GM18873 (cell line): Measurements from ENCODE around the gene APBB2.

Source experiments
- ATAC-seq: cut with Tn5 transposase; IDR thresholded peaks from one replicate; pipeline ENCODE4 v1.9.1; 2021; ENCODE audit warnings: mild to moderate bottlenecking, moderate library complexity, moderate number of reproducible peaks; ENCODE audit not compliant: unreplicated experiment, low FRiP score

Gene APBB2

GRCh38 chr4:41216294-41217019, 2.1 kb upstream of the APBB2 start:
- peak; percentile 49 for ATAC-seq

DNA sequence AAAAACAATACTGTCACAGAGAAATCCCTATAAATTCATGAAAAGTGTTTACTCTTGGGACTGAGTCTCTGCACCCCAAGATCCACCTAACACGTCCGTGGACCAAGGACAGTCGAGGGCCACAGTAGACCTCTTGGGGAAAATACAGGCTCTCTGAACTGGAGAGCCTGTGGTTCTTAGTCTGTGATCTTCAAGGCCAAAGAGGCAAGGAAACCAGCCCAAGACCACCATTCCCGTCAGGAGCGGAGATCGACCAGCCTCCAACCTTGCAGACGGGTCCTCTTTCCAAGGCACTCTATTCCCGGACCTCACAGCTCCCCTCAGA, 1.6 kb upstream of the APBB2 start:
- peak; percentile 0 for ATAC-seq

GRCh38 chr4:41215155-41215554, 813 bp upstream of the APBB2 start:
- no peak for ATAC-seq

DNA sequence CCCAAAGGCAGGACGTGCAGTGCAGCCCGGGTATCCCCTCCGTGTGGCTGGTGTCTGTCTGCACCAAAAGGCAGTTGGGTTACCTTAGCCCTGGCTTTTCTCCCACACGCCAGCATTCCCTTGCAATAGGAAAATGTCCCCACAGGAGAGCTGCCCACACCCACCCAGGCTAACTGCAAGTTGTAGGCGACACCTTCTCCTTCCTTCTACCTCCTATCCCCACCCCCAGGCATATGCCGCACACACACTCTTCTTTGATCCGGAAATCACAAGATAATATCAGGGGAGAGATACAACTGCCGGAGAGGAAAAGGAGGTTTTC, 444 bp upstream of the APBB2 start:
- no peak for ATAC-seq

GRCh38 chr4:41213625-41214135, 662 bp downstream of the APBB2 start:
- ATAC-seq, result no peak

GRCh38 chr4:41212616-41213203, 1.6 kb downstream of the APBB2 start:
- no peak for ATAC-seq

DNA sequence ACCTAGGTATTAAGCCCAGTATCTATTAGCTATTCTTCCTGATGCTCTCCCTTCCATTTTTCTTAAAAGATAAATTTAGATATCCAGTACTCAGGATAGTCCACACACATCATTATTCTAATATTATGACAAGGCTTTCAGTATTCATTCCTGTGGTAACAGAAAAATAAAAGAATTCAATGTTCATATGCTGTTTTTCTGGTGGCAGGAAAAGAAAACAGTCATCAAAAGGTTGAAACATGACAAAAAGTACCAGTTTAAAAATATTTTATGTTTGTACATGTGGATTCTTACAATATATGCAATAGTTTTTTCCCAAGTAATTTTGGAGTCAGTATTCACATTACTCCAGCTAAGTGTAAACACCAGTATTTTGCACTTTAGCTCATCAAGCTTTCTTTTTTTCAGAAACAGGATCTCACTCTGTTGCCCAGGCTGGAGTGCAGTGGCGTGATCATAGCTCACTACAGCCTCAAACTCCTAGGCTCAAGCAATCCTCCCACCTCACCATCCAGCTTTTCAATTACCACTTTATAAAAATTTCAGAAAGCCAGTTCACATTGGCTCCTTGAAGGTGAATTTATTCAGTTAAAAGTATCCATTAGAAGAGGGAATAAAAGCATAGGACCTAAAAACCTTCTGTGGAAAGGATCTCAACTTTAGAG, 2.3 kb downstream of the APBB2 start:
- ATAC-seq, result no peak

DNA sequence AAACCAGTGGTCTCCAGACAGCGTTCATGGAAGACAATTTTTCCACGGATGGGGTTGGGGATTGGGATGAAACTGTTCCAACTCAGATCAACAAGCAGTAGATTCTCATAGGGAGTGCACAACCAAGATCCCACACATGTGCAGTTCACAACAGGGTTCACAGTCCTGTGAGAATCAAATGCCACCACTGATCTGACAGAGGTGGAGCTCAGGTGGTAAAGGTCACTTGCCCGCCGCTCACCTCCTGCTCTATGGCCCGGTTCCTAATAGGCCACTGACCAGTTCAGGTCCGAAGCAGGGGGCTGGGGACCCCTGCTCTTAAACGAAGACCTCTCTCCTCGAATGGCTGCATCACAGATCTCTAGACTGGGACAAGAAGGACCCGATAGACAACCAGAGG, 4.4 kb downstream of the APBB2 start:
- ATAC-seq, result no peak

GRCh38 chr4:41209187-41209586, 5.2 kb downstream of the APBB2 start:
- ATAC-seq, result no peak

GRCh38 chr4:41207291-41207831, 7.0 kb downstream of the APBB2 start:
- no peak for ATAC-seq

DNA sequence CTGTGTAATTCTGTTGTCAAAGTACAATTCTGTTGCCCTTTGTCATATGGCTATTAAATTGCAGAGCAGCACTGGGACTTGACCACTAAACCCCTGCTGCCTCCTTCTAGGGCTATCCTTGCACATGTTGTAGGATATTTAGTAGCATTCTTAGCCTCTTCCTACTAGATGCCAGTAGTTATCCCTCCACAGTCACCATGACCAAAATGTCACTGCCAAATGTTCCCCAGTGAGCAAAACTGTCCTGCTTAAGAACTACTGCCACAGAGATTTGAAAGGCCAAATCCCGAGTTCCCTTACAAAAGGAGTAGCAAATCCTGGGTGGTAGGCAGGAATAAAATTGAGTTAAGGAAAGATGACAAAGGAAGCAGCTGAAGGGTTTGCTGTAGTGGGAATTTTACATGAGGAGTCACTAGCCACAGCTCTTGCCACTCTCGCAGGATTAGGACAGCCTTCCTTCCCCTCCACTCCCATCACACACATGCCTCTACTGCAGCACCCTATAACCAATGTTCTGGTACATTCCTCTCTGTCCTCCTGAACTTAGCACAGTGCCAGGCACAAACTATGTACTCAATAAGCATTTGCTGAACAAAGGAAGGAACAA, 8.4 kb downstream of the APBB2 start:
- ATAC-seq, result no peak

DNA sequence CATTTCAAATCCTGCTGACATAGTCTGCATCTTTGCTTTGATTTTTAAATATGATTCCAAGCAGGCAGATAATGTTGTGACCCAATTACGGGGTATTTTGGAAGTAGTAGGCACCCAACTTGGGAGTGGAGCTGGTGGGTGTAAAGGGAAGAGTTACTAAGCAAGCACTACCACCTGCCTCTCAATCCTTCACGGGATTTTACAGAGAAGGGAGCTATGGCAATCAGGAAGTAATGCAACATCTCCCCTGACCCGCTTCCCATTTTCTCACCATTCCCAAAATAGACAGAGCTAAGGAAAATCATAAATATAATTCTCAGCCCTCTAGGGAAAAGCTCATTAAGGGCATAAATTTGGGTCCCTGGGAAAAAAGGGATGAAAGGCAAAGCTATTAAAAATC, 9.2 kb downstream of the APBB2 start:
- ATAC-seq, result no peak

DNA sequence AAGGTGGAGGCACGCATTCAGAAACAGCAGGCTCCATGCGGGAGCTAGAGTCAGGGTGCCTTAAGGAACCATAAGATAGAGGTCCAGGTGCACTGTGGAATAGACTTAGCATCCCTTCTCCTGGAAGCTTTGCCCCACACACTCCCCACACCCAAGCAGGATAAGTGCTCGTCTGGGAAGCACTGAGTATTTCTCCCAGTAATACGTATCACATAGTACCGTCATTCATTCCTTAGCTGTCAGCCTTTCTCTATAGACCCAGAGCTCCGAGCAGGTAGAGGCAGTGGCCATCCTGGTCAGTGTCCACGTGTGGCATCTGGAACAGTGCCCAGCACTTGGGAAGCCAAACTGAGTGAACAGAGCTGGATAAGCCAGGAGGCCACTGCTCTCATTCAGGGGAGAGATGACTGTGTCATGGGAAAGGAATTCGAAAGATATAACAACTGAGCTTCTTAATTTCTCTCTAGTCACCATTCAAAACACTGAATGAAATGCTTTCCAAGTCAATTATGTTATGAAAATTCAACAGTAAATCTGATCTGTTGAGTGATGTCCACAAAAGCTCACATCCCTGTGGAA, 9.9 kb downstream of the APBB2 start:
- no peak for ATAC-seq

DNA sequence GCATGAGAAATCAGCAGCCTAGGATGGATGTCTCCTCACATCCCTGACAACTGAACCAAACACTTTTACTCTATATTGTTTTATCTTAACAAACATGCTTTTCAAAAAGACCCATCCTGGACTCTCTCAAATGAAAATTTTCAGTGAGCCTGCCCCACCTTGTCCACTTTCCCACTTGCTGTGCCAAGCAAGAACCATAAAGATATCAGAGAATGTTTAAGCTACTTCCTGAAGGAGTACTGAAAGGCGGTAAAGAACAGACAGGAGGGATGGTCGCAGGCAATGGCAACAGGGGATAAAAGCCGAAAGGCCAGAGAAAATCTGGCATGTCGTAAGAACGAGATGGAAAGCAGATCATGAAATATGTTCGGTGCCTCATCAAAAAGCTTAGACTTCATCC, 10.5 kb downstream of the APBB2 start:
- ATAC-seq, result no peak

- no peak for ATAC-seq
Measured at GRCh38 chr4:41202820-41203568, 11.3 kb downstream of the APBB2 start.

DNA sequence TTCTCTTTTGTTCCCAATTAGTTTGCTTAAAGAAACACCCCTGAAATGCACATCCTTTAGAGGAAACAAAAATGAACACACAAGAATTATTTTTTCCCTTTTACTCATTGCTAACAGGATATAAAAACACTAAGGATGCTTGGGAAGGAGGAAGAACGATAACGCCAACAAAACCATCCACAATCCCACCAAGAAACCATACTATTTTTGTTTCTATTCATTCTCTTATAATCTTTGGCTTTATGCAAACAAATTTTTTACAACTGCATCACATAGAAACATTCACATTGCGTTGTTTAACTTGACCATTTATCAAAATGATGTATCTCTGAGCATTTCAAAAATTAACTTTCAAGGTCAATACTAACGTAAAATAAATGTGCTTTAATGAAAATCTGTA, 12.0 kb downstream of the APBB2 start:
- no peak for ATAC-seq

GRCh38 chr4:41200486-41201017, 13.8 kb downstream of the APBB2 start:
- no peak for ATAC-seq

- no peak for ATAC-seq
Measured at GRCh38 chr4:41199788-41200187, 14.6 kb downstream of the APBB2 start.

DNA sequence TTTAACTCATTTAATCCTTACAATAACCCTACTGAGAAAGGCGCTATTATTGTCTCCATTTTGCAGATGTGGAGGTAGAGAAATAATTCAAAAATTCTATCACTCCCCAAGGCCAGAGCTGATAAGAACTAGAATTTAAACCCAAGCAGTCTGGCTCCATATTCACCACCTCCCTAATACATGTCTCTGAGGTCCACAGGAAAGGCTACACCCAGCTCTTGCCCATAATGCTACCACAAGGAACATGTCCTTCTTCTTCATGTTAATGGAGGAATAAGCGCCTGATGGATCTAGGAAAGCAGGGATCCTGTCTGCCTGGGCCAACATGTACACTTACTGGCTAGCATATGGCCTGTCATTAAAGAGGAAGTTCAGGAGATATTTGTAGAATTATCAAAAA, 16.3 kb downstream of the APBB2 start:
- no peak for ATAC-seq

- ATAC-seq, result no peak
Measured at GRCh38 chr4:41197495-41197894, 16.8 kb downstream of the APBB2 start.
